MM.1S (cell line): ENCODE data around the gene LDLRAD3.

Source experiments
- CTCF ChIP-seq: fragments of 300-600 bp; sonication (generic); IDR thresholded peaks from 2 replicates; pipeline ENCODE4 v1.5.1; 2016; ENCODE audit warnings: antibody characterized with exemption, low read length, mixed read lengths
- EZH2 ChIP-seq: fragments of 300-600 bp; sonication (generic); optimal IDR thresholded peaks from 2 replicates; pipeline ENCODE3; 2017; ENCODE audit warnings: low read depth, mild to moderate bottlenecking, antibody characterized with exemption, low read length, mixed read lengths

- no peak for TF ChIP-seq EZH2
- no peak for TF ChIP-seq CTCF
Measured at GRCh38 chr11:36264011-36264972, 320.4 kb downstream of the LDLRAD3 start.
